RWPE1 (cell line): ENCODE measurements around the gene CNOT10.

Source experiments
- CTCF ChIA-PET: fragments of 350-600 bp; sonication (Branson Sonifier 250); formaldehyde crosslinking; extraction: SDS; loops from one replicate; lab custom pipeline; 2021; lab: Yijun Ruan, JAX
- POLR2A ChIA-PET: fragments of 400-600 bp; formaldehyde crosslinking; extraction: SDS; loops from one replicate; lab custom pipeline; 2020; ENCODE audit warnings: antibody characterized with exemption; ENCODE audit not compliant: low non-redundant PET; lab: Yijun Ruan, JAX
- DNase-seq: peaks from one replicate; pipeline ENCODE4 v3.0.0; 2012; ENCODE audit warnings: low spot score
- H3K27ac ChIP-seq: fragments of 450-650 bp; 2 replicates; pipeline ENCODE4 v1.5.1; 2017
- CTCF ChIP-seq: fragments of 450-650 bp; conservative IDR thresholded peaks from 2 replicates; pipeline ENCODE4 v1.5.1; 2017; ENCODE audit warnings: low read depth, mild to moderate bottlenecking

The CNOT10 gene

GRCh38 chr3:32815841-32816438 is 131.0 kb downstream of the CNOT10 start:
- no peak for DNase-seq
- ChIA-PET POLR2A (no interaction called here), CTCF (no interaction called here)
- H3K27ac ChIP-seq, result no peak overlapping the region
- no peak for TF ChIP-seq CTCF

- POLR2A ChIA-PET, result no interaction called here
These were observed 131.7 kb downstream of the CNOT10 start for GRCh38 chr3:32816439-32817256.

GRCh38 chr3:32817257-32817557 is 132.2 kb downstream of the CNOT10 start:
- no peak overlapping the region for H3K27ac ChIP-seq
- TF ChIP-seq CTCF, result no peak
- ChIA-PET CTCF (no interaction called here), POLR2A (no interaction called here)
- DNase-seq, result no peak

More at GRCh38 chr3:32816439-32817256, 131.7 kb downstream of the CNOT10 start:
- CTCF ChIA-PET, result no interaction called here
- H3K27ac ChIP-seq, result no peak overlapping the region
- DNase-seq, result no peak
- TF ChIP-seq CTCF, result no peak

GRCh38 chr3:32817558-32818228 is 132.7 kb downstream of the CNOT10 start, which contains the start of gene TRIM71:
TSS of gene TRIM71 (plus strand) at chr3:32817997. CDS start at chr3:32818081, 84 bp downstream.
- ChIA-PET CTCF (no interaction called here), POLR2A (no interaction called here)
- no peak for TF ChIP-seq CTCF
- no peak for DNase-seq
- no peak within 1 kb of the TSS for H3K27ac ChIP-seq

- CTCF ChIA-PET, result no interaction called here
These were observed 133.4 kb downstream of the CNOT10 start for GRCh38 chr3:32818229-32818969.

More at GRCh38 chr3:32818229-32818969, 133.4 kb downstream of the CNOT10 start:
- H3K27ac ChIP-seq, result no peak overlapping the region
- POLR2A ChIA-PET, result no interaction called here
- TF ChIP-seq CTCF, result no peak
- no peak for DNase-seq
